Coronary artery (tissue), 2 donors: ENCODE measurements around the gene ASF1A.

Experiments used
- DNase-seq: peaks from one replicate; pipeline ENCODE4 v3.0.0-alpha.2; 2017; ENCODE audit warnings: low spot score
- H3K27ac ChIP-seq, 2 donors: fragments of 200-600 bp; sonication (generic); one replicate each; pipeline ENCODE4 v1.5.1; 2016 to 2019
- H3K4me3 ChIP-seq: fragments of 200-600 bp; sonication (generic); 2 replicates; pipeline ENCODE4 v1.5.1; 2016; ENCODE audit warnings: mild to moderate bottlenecking, moderate library complexity
- CTCF ChIP-seq: fragments of 200-600 bp; sonication (generic); IDR thresholded peaks from one replicate; pipeline ENCODE4 v1.5.1; 2019; ENCODE audit warnings: antibody characterized with exemption

The ASF1A gene

GRCh38 chr6:118893807-118894424 lies at the start of gene ASF1A:
Gene ASF1A, plus strand, starts transcription at chr6:118894152. Its CDS starts 262 bp downstream, at chr6:118894414.
- peak; percentile 98 for DNase-seq
- Histone ChIP-seq H3K4me3 (peak within 1 kb of the TSS; percentile 97), H3K27ac (peak within 1 kb of the TSS; percentile 97)
- TF ChIP-seq CTCF = no peak

GRCh38 chr6:118844915-118845314 lies 49.0 kb upstream of the ASF1A start:
- H3K4me3 ChIP-seq = no peak overlapping the region
- no peak overlapping the region for H3K27ac ChIP-seq
- TF ChIP-seq CTCF = no peak
- no peak for DNase-seq

GRCh38 chr6:118853408-118853807 lies 40.5 kb upstream of the ASF1A start:
- no peak overlapping the region for H3K27ac ChIP-seq
- no peak for TF ChIP-seq CTCF
- no peak for DNase-seq
- no peak overlapping the region for H3K4me3 ChIP-seq

DNA sequence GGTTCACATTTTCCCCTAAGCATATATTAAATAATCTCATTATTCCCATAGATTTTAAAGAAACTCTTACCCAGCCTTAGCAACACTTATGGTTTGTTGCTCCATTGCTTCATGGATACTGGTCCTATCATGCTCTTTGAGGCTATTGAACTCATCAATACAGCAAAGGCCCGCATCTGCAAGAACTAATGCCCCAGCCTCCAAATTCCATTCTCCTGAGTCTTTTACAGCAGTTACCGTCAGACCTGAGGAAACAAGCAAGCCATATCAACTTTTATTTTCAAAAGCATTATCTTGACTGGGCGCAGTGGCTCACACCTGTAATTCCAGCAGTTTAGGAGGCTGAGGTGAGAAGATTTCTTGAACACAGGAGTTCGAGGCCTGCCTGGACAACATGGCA lies 37.7 kb upstream of the ASF1A start:
- no peak overlapping the region for H3K27ac ChIP-seq
- TF ChIP-seq CTCF = no peak
- H3K4me3 ChIP-seq = no peak overlapping the region
- no peak for DNase-seq

DNA sequence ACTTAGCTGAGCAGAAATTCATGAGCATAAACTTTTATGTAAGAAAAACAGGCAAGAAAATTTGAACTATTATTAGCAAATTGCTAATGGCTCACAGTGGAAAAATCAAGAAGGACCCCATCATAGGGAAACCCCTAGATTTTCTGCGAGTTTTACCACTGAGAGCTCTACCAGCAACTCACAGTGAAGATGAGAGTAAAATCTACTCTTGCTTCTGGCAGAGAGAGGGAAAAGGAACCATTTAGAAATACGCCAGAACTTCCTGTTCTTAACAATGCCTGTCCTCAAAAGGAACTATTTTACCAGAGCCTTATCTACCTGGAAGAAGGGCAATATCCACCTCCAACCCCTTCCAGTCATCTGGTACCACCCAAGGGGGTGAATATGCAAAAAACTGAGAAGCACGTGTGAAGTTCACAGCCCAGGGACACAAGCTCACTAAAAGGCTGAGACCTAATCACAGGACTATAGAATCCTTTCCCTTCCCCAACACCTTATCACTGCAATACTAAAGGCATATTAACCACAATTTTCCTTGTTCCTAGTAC lies 34.4 kb upstream of the ASF1A start:
- no peak for DNase-seq
- TF ChIP-seq CTCF = no peak

DNA sequence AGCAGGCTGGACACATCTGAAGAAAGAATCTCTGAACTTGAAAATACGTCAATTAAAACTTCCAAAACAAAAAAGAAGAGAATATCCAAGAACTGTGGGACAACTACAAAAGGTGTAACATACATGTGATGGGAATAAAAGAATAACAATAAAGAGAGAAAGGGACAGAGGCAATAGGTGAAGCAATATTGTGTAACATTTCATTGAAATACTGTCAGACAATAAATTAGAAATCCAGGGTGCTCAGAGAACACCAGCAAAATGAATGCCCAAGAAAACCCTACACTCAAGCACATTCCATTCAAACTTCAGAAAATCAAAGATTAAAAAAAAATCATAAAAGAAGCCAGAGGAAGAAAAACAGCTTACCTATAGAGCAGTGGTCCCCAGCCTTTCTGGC lies 33.6 kb upstream of the ASF1A start:
- no peak for DNase-seq
- Histone ChIP-seq H3K4me3 (no peak overlapping the region), H3K27ac (no peak overlapping the region)
- TF ChIP-seq CTCF = no peak

More for the DNA sequence above, 34.4 kb upstream of the ASF1A start:
- Histone ChIP-seq H3K27ac (no peak overlapping the region), H3K4me3 (no peak overlapping the region)

GRCh38 chr6:118860880-118861279 lies 33.1 kb upstream of the ASF1A start:
- no peak for DNase-seq
- H3K27ac ChIP-seq = no peak overlapping the region
- TF ChIP-seq CTCF = no peak
- no peak overlapping the region for H3K4me3 ChIP-seq
